Dendritic cell treated with granulocyte-macrophage colony-stimulating factor and Interleukin-4, amounts not matched to agents 40 ng/mL and 50 ng/mL, for 4 days (primary cell): ENCODE results near the gene SCP2.

Experiments used
- H3K27ac Mint-ChIP-seq: one replicate; pipeline ENCODE4 v1.8.0; 2022; ENCODE audit warnings: mild to moderate bottlenecking, mixed read lengths
- H3K27me3 Mint-ChIP-seq: one replicate; pipeline ENCODE4 v1.8.0; 2022; ENCODE audit warnings: mild to moderate bottlenecking, mixed read lengths
- H3K36me3 Mint-ChIP-seq: one replicate; pipeline ENCODE4 v1.8.0; 2022; ENCODE audit warnings: low read depth, mixed read lengths
- H3K4me1 Mint-ChIP-seq: one replicate; pipeline ENCODE4 v1.8.0; 2022; ENCODE audit warnings: low read depth, mixed read lengths
- H3K4me3 Mint-ChIP-seq: one replicate; pipeline ENCODE4 v1.8.0; 2022; ENCODE audit warnings: mild to moderate bottlenecking, moderate library complexity, mixed read lengths
- H3K9me3 Mint-ChIP-seq: one replicate; pipeline ENCODE4 v1.8.0; 2022; ENCODE audit warnings: mixed read lengths
- intact Hi-C: fragments of 100-400 bp; cut with micrococcal nuclease; formaldehyde crosslinking; loops from one replicate; pipeline ENCODE4 v1.15.0; 2022

SCP2 gene

GRCh38 chr1:53066488-53066887 lies 139.4 kb downstream of the SCP2 start:
- Mint-ChIP-seq H3K36me3 (no peaks in the 10 kb centered on the region), H3K4me3 (no peak overlapping the region), H3K9me3 (no peaks in the 10 kb centered on the region), H3K27ac (no peak overlapping the region), H3K27me3 (peaks cover 33% of the 10 kb centered on the region), H3K4me1 (peaks cover 5% of the 10 kb centered on the region)
- intact Hi-C loops = no loop called here

DNA sequence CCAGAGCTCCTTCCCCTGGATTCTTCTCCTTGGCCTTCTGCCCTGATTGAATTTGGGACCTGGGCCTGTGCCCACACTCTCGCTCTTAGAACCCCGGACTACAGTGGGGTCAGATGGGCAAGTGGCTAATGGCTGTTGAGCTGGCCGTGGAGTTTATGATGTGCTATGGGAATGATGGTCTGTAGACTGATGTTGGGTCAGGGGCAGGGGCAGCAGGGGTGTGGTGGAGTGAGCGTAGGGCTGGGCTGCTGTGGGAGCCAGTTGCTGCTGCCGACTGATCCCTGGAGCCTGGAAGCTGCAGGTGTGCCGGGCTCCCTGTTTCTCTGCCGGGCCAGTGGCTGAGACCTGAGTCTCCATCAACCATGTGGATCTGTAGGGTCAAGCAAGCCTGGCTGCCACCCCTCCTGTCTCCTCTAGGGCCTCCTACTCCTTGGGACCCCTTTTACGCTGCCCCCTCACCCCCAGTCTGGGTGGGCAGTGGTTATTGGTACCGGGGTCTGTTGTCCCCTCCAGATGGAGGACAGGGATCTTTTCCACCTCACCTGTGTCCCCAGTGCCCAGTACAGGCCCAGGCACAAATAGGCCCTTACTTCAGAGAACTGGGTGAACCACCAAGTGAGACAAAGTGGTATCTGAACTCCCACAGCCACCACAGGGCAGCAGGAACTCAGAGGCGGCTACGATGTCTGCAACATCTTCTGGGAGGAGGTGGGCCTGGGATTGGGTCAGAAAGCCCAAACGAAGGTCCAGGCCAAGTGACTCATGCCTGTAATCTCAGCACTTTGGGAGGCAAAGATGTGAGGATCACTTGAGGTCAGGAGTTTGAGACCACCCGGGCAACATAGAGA lies 140.0 kb downstream of the SCP2 start:
- intact Hi-C loops = no loop called here
- H3K4me1 Mint-ChIP-seq = peaks cover 5% of the 10 kb centered on the region
- H3K27me3 Mint-ChIP-seq = peaks cover 29% of the 10 kb centered on the region
- H3K4me3 Mint-ChIP-seq = no peak overlapping the region
- no peaks in the 10 kb centered on the region for H3K36me3 Mint-ChIP-seq
- no peak overlapping the region for H3K27ac Mint-ChIP-seq
- H3K9me3 Mint-ChIP-seq = no peaks in the 10 kb centered on the region

GRCh38 chr1:53067886-53068285 lies 140.8 kb downstream of the SCP2 start:
- Mint-ChIP-seq H3K4me3 (no peak overlapping the region), H3K4me1 (peaks cover 3% of the 10 kb centered on the region)

DNA sequence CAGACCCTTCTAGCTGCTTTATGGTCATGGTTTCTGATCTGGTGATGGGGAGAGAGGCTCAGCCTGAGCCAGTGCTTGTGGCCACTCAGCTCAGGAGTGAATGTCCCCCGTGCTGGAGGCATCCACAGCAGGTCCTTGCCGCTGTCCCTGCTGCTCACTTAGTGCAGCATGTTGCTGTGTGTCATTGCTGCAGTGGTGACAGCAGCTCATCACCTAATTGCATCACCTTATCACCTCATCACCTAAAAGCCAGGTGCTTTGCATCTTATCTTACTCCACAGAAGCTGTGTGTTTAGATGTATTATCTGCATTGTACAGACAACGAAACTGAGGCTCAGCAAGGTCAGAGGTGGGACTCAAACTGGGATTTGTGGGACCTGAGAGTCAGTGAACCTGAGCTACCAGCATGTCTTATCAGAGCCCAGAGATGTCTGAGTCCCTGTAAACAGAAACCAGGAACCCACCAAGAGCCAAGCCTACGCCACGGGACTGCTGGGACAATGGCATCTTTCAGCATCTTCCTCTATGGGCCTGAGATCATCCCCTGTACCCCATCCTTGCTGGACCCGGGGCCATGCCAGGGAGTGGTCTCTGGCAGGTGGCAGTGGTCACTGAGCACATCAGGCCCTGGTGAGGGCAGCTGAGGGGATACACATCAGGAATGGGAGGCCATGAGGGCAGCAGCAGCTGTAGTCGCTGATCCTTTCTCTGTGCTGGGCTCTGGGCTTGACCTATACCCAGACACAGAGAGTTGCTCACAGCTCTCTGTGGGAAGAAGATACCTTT lies 141.4 kb downstream of the SCP2 start:
- H3K4me1 Mint-ChIP-seq = no peaks in the 10 kb centered on the region
- H3K27ac Mint-ChIP-seq = no peak overlapping the region
- H3K27me3 Mint-ChIP-seq = peaks cover 17% of the 10 kb centered on the region
- H3K9me3 Mint-ChIP-seq = no peaks in the 10 kb centered on the region
- intact Hi-C loops = no loop called here
- no peaks in the 10 kb centered on the region for H3K36me3 Mint-ChIP-seq
- H3K4me3 Mint-ChIP-seq = no peak overlapping the region

More at GRCh38 chr1:53067886-53068285, 140.8 kb downstream of the SCP2 start:
- Mint-ChIP-seq H3K27ac (no peak overlapping the region), H3K27me3 (peaks cover 23% of the 10 kb centered on the region), H3K36me3 (no peaks in the 10 kb centered on the region), H3K9me3 (no peaks in the 10 kb centered on the region)
- intact Hi-C loops = no loop called here

DNA sequence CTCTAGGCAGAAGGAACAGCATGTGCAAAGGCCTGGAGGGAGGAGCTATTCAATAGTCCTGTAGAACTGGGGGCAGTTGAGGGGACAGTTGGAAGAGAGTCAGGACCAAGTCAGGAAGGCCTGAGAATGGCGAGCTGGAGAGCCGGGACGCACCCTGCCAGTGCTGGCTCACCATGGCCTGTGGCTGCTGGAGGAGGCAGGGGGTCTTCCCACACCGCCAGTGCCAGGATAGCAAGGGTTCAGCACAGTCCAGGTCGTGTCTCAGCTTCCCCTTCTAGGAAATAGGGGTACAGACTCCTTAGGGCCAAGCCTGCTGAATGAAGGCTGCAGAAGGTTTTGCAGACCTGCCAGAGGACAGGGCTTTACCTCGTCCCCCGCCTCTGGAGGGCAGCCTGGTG lies 142.2 kb downstream of the SCP2 start:
- no peaks in the 10 kb centered on the region for H3K4me1 Mint-ChIP-seq
- no peaks in the 10 kb centered on the region for H3K9me3 Mint-ChIP-seq
- H3K27ac Mint-ChIP-seq = no peak overlapping the region
- intact Hi-C loops = no loop called here
- H3K4me3 Mint-ChIP-seq = no peak overlapping the region
- H3K27me3 Mint-ChIP-seq = peaks cover 10% of the 10 kb centered on the region
- no peaks in the 10 kb centered on the region for H3K36me3 Mint-ChIP-seq

- H3K36me3 Mint-ChIP-seq = no peaks in the 10 kb centered on the region
- no peak overlapping the region for H3K4me3 Mint-ChIP-seq
- intact Hi-C loops = no loop called here
- H3K4me1 Mint-ChIP-seq = no peaks in the 10 kb centered on the region
- H3K27me3 Mint-ChIP-seq = peaks cover 8% of the 10 kb centered on the region
- no peak overlapping the region for H3K27ac Mint-ChIP-seq
- H3K9me3 Mint-ChIP-seq = no peaks in the 10 kb centered on the region
Observed at GRCh38 chr1:53069663-53070327, 142.7 kb downstream of the SCP2 start.

GRCh38 chr1:53070621-53071020 lies 143.5 kb downstream of the SCP2 start:
- Mint-ChIP-seq H3K27ac (no peak overlapping the region), H3K27me3 (peaks cover under 1% of the 10 kb centered on the region), H3K36me3 (no peaks in the 10 kb centered on the region), H3K4me1 (no peaks in the 10 kb centered on the region), H3K9me3 (no peaks in the 10 kb centered on the region), H3K4me3 (no peak overlapping the region)
- intact Hi-C loops = no loop called here

DNA sequence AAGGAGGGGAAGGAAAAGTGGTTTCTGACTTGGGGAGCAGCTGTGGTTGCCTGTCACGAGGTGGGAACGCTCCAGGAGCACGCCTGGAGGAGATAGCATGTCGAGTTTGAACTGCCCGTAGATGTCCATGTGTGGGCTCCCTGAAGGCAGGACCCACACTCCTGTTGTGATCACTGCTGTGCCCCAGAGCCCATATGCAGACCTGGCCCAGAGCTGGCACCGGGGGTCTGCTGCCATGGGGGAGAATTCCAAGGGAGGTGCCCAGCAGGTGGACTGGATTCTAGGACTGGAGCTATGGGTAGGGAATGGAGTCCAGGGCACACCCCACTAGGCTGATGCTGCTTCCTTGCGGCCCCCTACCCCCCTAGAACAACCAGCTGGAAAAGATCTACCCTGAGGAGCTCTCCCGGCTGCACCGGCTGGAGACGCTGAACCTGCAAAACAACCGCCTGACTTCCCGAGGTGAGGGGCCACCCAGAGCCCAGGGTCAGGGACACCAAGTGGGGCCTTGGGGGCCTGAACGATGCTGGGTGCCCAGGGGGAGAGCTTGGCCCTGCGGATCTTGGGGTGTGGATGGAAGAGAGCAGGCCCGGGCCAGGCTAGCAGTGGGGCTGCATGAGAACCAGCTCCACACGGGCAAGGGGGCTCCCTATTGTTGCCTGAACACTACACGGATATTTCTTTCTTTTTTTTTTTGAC lies 144.2 kb downstream of the SCP2 start:
- H3K27ac Mint-ChIP-seq = no peak overlapping the region
- intact Hi-C loops = no loop called here
- H3K27me3 Mint-ChIP-seq = no peaks in the 10 kb centered on the region

GRCh38 chr1:53071915-53072314 lies 144.8 kb downstream of the SCP2 start:
- Mint-ChIP-seq H3K4me1 (no peaks in the 10 kb centered on the region), H3K36me3 (no peaks in the 10 kb centered on the region), H3K9me3 (no peaks in the 10 kb centered on the region), H3K27ac (no peak overlapping the region), H3K4me3 (no peak overlapping the region), H3K27me3 (no peaks in the 10 kb centered on the region)
- intact Hi-C loops = no loop called here

More for the DNA sequence above, 144.2 kb downstream of the SCP2 start:
- no peaks in the 10 kb centered on the region for H3K9me3 Mint-ChIP-seq
- no peak overlapping the region for H3K4me3 Mint-ChIP-seq
- H3K36me3 Mint-ChIP-seq = no peaks in the 10 kb centered on the region
- H3K4me1 Mint-ChIP-seq = no peaks in the 10 kb centered on the region

GRCh38 chr1:53073287-53073686 lies 146.2 kb downstream of the SCP2 start:
- H3K4me1 Mint-ChIP-seq = no peaks in the 10 kb centered on the region
- no peaks in the 10 kb centered on the region for H3K36me3 Mint-ChIP-seq
- no peak overlapping the region for H3K4me3 Mint-ChIP-seq
- no peaks in the 10 kb centered on the region for H3K9me3 Mint-ChIP-seq
- no peak overlapping the region for H3K27ac Mint-ChIP-seq
- intact Hi-C loops = no loop called here
- no peaks in the 10 kb centered on the region for H3K27me3 Mint-ChIP-seq

GRCh38 chr1:53073868-53074311 lies 146.8 kb downstream of the SCP2 start:
- no peak overlapping the region for H3K4me3 Mint-ChIP-seq

GRCh38 chr1:53074313-53075154 lies 147.5 kb downstream of the SCP2 start:
- no peaks in the 10 kb centered on the region for H3K9me3 Mint-ChIP-seq
- H3K36me3 Mint-ChIP-seq = no peaks in the 10 kb centered on the region
- intact Hi-C loops = no loop called here
- no peaks in the 10 kb centered on the region for H3K4me1 Mint-ChIP-seq
- H3K27me3 Mint-ChIP-seq = no peaks in the 10 kb centered on the region
- H3K27ac Mint-ChIP-seq = no peak overlapping the region
- no peak overlapping the region for H3K4me3 Mint-ChIP-seq

More at GRCh38 chr1:53073868-53074311, 146.8 kb downstream of the SCP2 start:
- intact Hi-C loops = no loop called here
- no peaks in the 10 kb centered on the region for H3K36me3 Mint-ChIP-seq
- no peaks in the 10 kb centered on the region for H3K4me1 Mint-ChIP-seq
- H3K27me3 Mint-ChIP-seq = no peaks in the 10 kb centered on the region
- no peak overlapping the region for H3K27ac Mint-ChIP-seq
- no peaks in the 10 kb centered on the region for H3K9me3 Mint-ChIP-seq

DNA sequence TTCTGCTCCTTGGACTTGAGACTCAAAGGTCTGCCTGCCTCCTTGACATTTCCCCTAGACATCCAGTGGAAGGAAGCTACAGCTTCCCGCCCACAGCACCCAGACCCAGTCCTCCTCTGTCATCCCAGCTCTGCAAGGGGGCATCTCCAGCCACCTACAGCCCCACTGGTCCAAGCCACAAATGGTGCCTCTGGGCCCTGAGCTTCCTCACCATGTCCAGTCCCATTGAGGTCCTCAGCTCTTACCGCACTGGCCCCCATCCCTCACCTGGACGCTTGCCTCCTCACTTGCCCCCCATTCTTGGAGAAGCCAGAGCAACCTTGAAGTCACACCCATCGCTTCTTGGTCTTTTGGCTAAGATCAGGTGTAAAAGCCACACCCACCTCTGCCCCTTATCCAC lies 148.1 kb downstream of the SCP2 start:
- H3K4me1 Mint-ChIP-seq = no peaks in the 10 kb centered on the region
- H3K9me3 Mint-ChIP-seq = no peaks in the 10 kb centered on the region
- H3K4me3 Mint-ChIP-seq = no peak overlapping the region
- H3K27ac Mint-ChIP-seq = no peak overlapping the region
- H3K36me3 Mint-ChIP-seq = no peaks in the 10 kb centered on the region
- intact Hi-C loops = no loop called here
- no peaks in the 10 kb centered on the region for H3K27me3 Mint-ChIP-seq
